ENCODE measurements around the gene ZBTB7C. TPM values are rescaled to one million over a fixed set of nuclear protein-coding genes. Genes with fewer than 3 reads are reported as not detected.

Gene ZBTB7C
- total RNA-seq, 1 experiment from 2014 or later, result 0.33 TPM

- H3K27ac Mint-ChIP-seq, result no peak overlapping the region
- H2AK5ac ChIP-seq (ENCODE audit: insufficient read length, low read length), result no peak overlapping the region
- no peak overlapping the region for H3K23ac ChIP-seq (ENCODE audit: insufficient read length, low read depth, low read length)
- no peaks in the 10 kb centered on the region for H4K20me1 ChIP-seq (ENCODE audit: control insufficient read depth, insufficient read depth, insufficient read length)
- no peak overlapping the region for H4K8ac ChIP-seq (replicated peaks; ENCODE audit: insufficient read length, low read depth, low read length)
- H2BK20ac ChIP-seq (ENCODE audit: low read depth, low read length, poor library complexity, severe bottlenecking), result no peak overlapping the region
- H3K18ac ChIP-seq (ENCODE audit: insufficient read length, low read depth, low read length), result no peak overlapping the region
- H2BK15ac ChIP-seq (ENCODE audit: low read depth, low read length), result no peak overlapping the region
- no peak overlapping the region for H3K9ac ChIP-seq (ENCODE audit: extremely low read depth, insufficient read length, low read length)
- H3K36me3 Mint-ChIP-seq (ENCODE audit: insufficient read depth in 1 of 3, low read depth in 3 of 3), result no peaks in the 10 kb centered on the region
- no peak overlapping the region for H3K56ac ChIP-seq (ENCODE audit: insufficient read length, low read depth, low read length)
- H3K27me3 ChIP-seq (ENCODE audit: insufficient read depth, low read length), result no peaks in the 10 kb centered on the region
- no peaks in the 10 kb centered on the region for H3K9me3 ChIP-seq (ENCODE audit: control insufficient read depth, low read depth, low read length)
- H2BK5ac ChIP-seq (ENCODE audit: insufficient read length, low read length), result no peak overlapping the region
- H3K9me3 Mint-ChIP-seq, result no peaks in the 10 kb centered on the region
- H4K5ac ChIP-seq (ENCODE audit: insufficient read length, low read depth, low read length), result no peak overlapping the region
- H4K91ac ChIP-seq (ENCODE audit: insufficient read length, low read depth, low read length), result no peak overlapping the region
- no peak overlapping the region for H3T11ph ChIP-seq (ENCODE audit: low read length)
- no peaks in the 10 kb centered on the region for H3K79me1 ChIP-seq (ENCODE audit: insufficient read depth, low read depth, low read length, poor library complexity, severe bottlenecking)
- H3K4me2 ChIP-seq (ENCODE audit: insufficient read depth, insufficient read length, low read length), result no peak overlapping the region
- H3K4me1 ChIP-seq (ENCODE audit: insufficient read depth, low read length), result no peaks in the 10 kb centered on the region
- peaks cover 2% of the 10 kb centered on the region; the same call in 1 of the 2 replicates for H3K27me3 Mint-ChIP-seq (ENCODE audit: low read depth)
- no peak overlapping the region for H3K4me3 Mint-ChIP-seq
- no peak overlapping the region; the same call in 1 of the 2 replicates for H3K14ac ChIP-seq (ENCODE audit: insufficient read depth, low read length)
- no peak overlapping the region for H2AFZ ChIP-seq (ENCODE audit: low read length)
- H2BK12ac ChIP-seq (ENCODE audit: insufficient read length, low read depth, low read length), result no peak overlapping the region
- H3K23me2 ChIP-seq (ENCODE audit: insufficient read length, low read depth, low read length, poor library complexity, severe bottlenecking), result no peaks in the 10 kb centered on the region
- no peak overlapping the region for H3K4ac ChIP-seq (ENCODE audit: low read depth, low read length)
- WGBS (ENCODE audit: extremely low coverage, insufficient read length, low lambda C conversion rate), result no CpG with 5 or more reads among the region's 62 CpGs
- no peak overlapping the region for H2BK120ac ChIP-seq (ENCODE audit: low read depth, low read length, poor library complexity, severe bottlenecking)
- no peak for DNase-seq
- H3K27ac ChIP-seq (ENCODE audit: insufficient read length, low read depth, low read length), result no peak overlapping the region
- no peaks in the 10 kb centered on the region for H3K79me2 ChIP-seq (ENCODE audit: insufficient read depth, low read length)
- TF ChIP-seq CTCF (conservative IDR thresholded peaks at IDR 0.05), result no peak
- H3K4me1 Mint-ChIP-seq, result peaks cover 21 to 36% of the 10 kb centered on the region in 2 experiments
Measured at GRCh38 chr18:48029296-48029986, 379.7 kb downstream of the ZBTB7C start.

Data from H9 (cell line).